Mucosa of rectum (tissue), 2 donors: ENCODE measurements around the gene CAPZA1.

Source experiments
- H3K27ac ChIP-seq, 2 donors: one replicate each; pipeline ENCODE4 v1.7.0; 2013; ENCODE audit warnings: inconsistent platforms in 2 of 2, low read depth in 2 of 2, low read length in 2 of 2
- H3K27me3 ChIP-seq, 2 donors: one replicate each; pipeline ENCODE4 v1.7.0; 2013; ENCODE audit warnings: low read length in 2 of 2; ENCODE audit not compliant: control insufficient read depth in 2 of 2, insufficient read depth in 2 of 2
- H3K36me3 ChIP-seq, 2 donors: one replicate each; pipeline ENCODE4 v1.7.0; 2013; ENCODE audit warnings: low read length in 2 of 2; ENCODE audit not compliant: control insufficient read depth in 2 of 2, insufficient read depth in 2 of 2
- H3K4me1 ChIP-seq, 2 donors: one replicate each; pipeline ENCODE4 v1.7.0; 2013; ENCODE audit warnings: low read length in 2 of 2, mild to moderate bottlenecking in 1 of 2; ENCODE audit not compliant: control insufficient read depth in 2 of 2, insufficient read depth in 2 of 2
- H3K4me3 ChIP-seq, 2 donors: one replicate each; pipeline ENCODE4 v1.7.0; 2013; ENCODE audit warnings: low read length in 2 of 2
- H3K9ac ChIP-seq, 2 donors: one replicate each; pipeline ENCODE4 v1.7.0; 2013; ENCODE audit warnings: low read length in 2 of 2, low read depth in 1 of 2, mild to moderate bottlenecking in 1 of 2
- H3K9me3 ChIP-seq, 2 donors: one replicate each; pipeline ENCODE4 v1.7.0; 2013; ENCODE audit warnings: low read length in 2 of 2; ENCODE audit not compliant: control insufficient read depth in 2 of 2
- donor health status: healthy.
- donor health status: Normal muscosa, but diverticular disease.

CAPZA1 gene

DNA sequence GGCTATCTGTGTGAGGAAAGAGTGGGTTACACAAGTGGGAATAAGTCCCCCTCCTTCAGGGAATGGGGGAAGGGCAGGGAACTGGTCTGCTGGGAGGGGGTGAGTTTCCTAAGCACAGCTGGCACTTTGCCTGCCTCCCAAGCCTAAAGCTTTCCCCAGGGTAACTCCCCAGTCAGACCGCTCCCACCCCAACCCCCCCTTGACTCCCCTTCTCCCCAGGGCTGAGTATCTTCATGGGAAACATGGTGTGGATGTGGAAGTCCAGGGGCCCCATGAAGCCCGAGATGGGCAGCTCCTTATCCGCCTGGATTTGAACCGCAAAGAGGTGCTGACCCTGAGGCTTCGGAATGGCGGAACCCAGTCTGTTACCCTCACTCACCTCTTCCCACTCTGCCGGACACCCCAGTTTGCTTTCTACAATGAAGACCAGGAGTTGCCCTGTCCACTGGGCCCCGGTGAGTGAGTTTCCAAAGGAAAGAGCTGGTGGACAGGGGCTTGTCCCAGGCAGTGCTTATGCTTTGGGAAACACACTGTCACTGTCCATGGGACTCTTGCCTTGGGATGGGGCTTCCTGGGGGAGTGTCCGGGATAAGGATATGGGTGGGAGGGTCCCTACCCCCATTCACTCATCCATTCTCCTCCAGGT, 69.7 kb downstream of the CAPZA1 start:
- Histone ChIP-seq H3K4me3 (no peak overlapping the region), H3K27me3 (no peaks in the 10 kb centered on the region), H3K9ac (no peak overlapping the region), H3K36me3 (peaks cover 34 to 43% of the 10 kb centered on the region in 2 donors), H3K27ac (no peak overlapping the region), H3K4me1 (peaks cover 0 to 3% of the 10 kb centered on the region in 2 donors), H3K9me3 (no peaks in the 10 kb centered on the region)

DNA sequence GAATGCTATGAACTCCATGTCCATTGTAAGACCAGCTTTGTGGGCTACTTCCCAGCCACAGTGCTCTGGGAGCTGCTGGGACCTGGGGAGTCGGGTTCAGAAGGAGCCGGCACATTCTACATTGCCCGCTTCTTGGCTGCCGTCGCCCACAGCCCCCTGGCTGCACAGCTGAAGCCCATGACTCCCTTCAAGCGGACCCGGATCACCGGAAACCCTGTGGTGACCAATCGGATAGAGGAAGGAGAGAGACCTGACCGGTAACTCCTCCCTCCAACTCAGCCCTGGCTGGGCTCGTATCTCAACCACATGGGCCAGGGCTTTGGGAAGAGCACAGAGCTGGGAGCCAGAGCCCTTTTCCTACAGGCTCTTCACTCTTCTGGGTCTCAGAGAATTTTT, 70.2 kb downstream of the CAPZA1 start:
- Histone ChIP-seq H3K36me3 (peaks cover 38 to 48% of the 10 kb centered on the region in 2 donors), H3K4me3 (no peak overlapping the region), H3K9ac (no peak overlapping the region), H3K27me3 (no peaks in the 10 kb centered on the region), H3K4me1 (peaks cover 0 to 3% of the 10 kb centered on the region in 2 donors), H3K27ac (no peak overlapping the region), H3K9me3 (no peaks in the 10 kb centered on the region)

DNA sequence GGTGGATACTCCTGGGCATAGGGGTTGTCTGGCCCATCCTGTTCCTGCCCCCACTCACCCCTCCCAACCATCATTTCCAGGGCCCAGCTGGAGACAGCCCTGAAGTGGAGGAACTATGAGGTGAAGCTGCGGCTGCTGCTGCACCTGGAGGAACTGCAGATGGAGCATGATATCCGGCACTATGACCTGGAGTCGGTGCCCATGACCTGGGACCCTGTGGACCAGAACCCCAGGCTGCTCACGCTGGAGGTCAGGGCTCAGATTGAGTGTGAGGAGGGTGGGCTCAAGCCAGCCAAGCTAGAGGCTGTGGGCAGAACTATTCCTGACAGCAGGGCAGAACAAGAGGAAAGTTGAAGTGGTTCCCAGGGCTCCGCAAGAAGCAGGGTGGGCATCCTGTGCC, 73.0 kb downstream of the CAPZA1 start:
- no peaks in the 10 kb centered on the region for H3K27me3 ChIP-seq
- no peaks in the 10 kb centered on the region for H3K9me3 ChIP-seq
- H3K4me3 ChIP-seq: no peak overlapping the region
- H3K27ac ChIP-seq: no peak overlapping the region
- no peak overlapping the region for H3K9ac ChIP-seq
- H3K36me3 ChIP-seq: peaks cover 53 to 62% of the 10 kb centered on the region in 2 donors
- H3K4me1 ChIP-seq: peaks cover 0 to 3% of the 10 kb centered on the region in 2 donors

DNA sequence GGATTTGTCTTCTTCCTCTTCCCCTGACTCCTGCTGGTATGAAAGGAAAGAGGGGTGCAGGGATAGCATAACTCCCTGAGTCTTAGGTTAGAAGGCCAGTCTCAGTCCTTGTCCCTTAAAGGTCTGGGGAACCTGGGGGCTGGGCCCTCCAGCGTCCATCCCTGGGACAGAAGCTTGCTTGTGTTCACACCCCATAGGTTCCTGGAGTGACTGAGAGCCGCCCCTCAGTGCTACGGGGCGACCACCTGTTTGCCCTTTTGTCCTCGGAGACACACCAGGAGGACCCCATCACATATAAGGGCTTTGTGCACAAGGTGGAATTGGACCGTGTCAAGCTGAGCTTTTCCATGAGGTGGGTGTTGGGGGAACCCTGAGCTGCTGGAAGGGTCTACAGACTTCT, 74.2 kb downstream of the CAPZA1 start:
- H3K27ac ChIP-seq: no peak overlapping the region
- no peak overlapping the region for H3K9ac ChIP-seq
- peaks cover 8 to 9% of the 10 kb centered on the region in 2 donors for H3K4me1 ChIP-seq
- peaks cover 56 to 59% of the 10 kb centered on the region in 2 donors for H3K36me3 ChIP-seq
- H3K4me3 ChIP-seq: no peak overlapping the region
- H3K9me3 ChIP-seq: no peaks in the 10 kb centered on the region
- no peaks in the 10 kb centered on the region for H3K27me3 ChIP-seq

DNA sequence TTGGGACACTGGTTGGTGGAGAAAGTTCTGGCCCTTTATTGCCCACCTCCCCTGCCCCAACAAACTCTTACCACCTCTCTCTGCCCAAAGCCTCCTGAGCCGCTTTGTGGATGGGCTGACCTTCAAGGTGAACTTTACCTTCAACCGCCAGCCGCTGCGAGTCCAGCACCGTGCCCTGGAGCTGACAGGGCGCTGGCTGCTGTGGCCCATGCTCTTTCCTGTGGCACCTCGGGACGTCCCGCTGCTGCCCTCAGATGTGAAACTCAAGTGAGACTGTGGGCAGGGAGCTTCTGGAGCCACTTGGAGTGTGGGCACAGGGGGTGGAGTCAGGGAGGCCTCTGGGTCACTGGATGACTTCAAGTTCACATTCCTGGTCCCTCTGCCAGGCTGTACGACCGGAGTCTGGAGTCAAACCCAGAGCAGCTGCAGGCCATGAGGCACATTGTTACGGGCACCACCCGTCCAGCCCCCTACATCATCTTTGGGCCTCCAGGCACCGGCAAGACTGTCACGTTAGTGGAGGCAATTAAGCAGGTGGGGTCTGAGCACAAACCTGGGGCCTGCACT, 74.8 kb downstream of the CAPZA1 start:
- Histone ChIP-seq H3K27me3 (no peaks in the 10 kb centered on the region), H3K36me3 (peaks cover 57 to 58% of the 10 kb centered on the region in 2 donors), H3K4me3 (no peak overlapping the region), H3K9ac (no peak overlapping the region), H3K9me3 (no peaks in the 10 kb centered on the region), H3K27ac (no peak overlapping the region), H3K4me1 (peaks cover 12 to 14% of the 10 kb centered on the region in 2 donors)

DNA sequence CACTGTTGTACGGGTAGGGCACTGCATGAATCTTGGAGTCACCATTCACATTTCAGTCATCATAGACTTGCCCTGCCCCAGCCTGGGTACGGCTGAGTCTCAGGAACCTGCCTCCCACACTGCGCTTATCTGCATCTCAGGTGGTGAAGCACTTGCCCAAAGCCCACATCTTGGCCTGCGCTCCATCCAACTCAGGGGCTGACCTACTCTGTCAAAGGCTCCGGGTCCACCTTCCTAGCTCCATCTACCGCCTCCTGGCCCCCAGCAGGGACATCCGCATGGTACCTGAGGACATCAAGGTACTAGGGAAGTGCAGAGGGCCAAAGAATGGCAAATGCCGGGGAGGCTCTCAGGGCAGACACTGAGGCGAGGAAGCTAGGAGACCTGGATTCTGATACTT, 75.6 kb downstream of the CAPZA1 start:
- Histone ChIP-seq H3K9me3 (no peaks in the 10 kb centered on the region), H3K9ac (no peak overlapping the region), H3K27ac (no peak overlapping the region), H3K27me3 (no peaks in the 10 kb centered on the region), H3K36me3 (peaks cover 54 to 58% of the 10 kb centered on the region in 2 donors), H3K4me1 (peaks cover 20 to 23% of the 10 kb centered on the region in 2 donors), H3K4me3 (no peak overlapping the region)

DNA sequence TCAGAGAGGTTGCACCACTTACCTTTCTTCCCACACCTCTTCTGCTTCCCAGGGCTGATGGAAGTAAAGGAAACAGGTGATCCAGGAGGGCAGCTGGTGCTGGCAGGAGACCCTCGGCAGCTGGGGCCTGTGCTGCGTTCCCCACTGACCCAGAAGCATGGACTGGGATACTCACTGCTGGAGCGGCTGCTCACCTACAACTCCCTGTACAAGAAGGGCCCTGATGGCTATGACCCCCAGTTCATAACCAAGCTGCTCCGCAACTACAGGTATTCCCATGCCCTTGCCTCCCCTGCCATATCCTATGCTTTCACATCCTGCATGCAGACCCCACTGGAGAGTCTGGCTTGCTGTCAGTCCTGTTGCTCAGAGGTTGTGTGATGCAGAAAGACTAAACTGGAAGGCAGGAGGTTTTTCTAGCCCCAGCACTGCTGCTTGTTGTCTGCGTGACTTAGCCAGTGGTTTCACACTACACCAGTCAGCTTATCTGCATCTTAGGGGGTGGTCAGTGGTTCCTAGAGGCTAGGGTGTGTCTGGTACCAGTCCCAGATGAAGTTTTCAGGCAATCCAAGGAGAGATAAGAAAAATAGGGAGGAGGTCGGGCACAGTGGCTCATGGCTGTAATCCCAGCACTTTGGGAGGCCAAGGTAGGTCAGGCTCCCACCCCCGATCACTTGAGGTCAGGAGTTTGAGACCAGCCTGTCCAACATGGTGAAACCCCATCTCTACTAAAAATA, 77.1 kb downstream of the CAPZA1 start:
- Histone ChIP-seq H3K9me3 (no peaks in the 10 kb centered on the region), H3K4me3 (no peak overlapping the region), H3K36me3 (peaks cover 53 to 61% of the 10 kb centered on the region in 2 donors), H3K27me3 (no peaks in the 10 kb centered on the region), H3K9ac (no peak overlapping the region), H3K27ac (no peak overlapping the region), H3K4me1 (peaks cover 35 to 37% of the 10 kb centered on the region in 2 donors)

DNA sequence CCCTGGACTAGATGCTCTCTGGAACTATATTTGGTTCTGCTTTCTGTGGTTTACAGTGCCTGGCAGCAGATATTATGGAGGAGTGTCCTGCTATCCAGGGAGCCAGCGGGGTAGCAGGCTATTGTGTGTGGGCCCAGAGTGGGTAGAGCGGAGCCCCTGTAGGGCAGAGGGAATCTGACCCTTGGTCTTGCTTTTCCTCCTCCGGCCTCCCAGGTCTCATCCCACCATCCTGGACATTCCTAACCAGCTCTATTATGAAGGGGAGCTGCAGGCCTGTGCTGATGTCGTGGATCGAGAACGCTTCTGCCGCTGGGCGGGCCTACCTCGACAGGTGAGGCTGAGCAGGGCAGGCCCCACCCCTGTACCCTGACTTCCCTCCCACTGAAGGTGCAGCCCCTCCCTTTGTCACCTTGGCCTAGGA, 78.2 kb downstream of the CAPZA1 start:
- H3K27ac ChIP-seq: peak overlapping the region; percentile 77 to 88
- H3K4me3 ChIP-seq: no peak overlapping the region
- peaks cover 53 to 64% of the 10 kb centered on the region in 2 donors for H3K36me3 ChIP-seq
- no peaks in the 10 kb centered on the region for H3K27me3 ChIP-seq
- H3K4me1 ChIP-seq: peaks cover 41 to 44% of the 10 kb centered on the region in 2 donors
- H3K9ac ChIP-seq: peak overlapping the region in 1 of 2 donors; percentile 28
- no peaks in the 10 kb centered on the region for H3K9me3 ChIP-seq

DNA sequence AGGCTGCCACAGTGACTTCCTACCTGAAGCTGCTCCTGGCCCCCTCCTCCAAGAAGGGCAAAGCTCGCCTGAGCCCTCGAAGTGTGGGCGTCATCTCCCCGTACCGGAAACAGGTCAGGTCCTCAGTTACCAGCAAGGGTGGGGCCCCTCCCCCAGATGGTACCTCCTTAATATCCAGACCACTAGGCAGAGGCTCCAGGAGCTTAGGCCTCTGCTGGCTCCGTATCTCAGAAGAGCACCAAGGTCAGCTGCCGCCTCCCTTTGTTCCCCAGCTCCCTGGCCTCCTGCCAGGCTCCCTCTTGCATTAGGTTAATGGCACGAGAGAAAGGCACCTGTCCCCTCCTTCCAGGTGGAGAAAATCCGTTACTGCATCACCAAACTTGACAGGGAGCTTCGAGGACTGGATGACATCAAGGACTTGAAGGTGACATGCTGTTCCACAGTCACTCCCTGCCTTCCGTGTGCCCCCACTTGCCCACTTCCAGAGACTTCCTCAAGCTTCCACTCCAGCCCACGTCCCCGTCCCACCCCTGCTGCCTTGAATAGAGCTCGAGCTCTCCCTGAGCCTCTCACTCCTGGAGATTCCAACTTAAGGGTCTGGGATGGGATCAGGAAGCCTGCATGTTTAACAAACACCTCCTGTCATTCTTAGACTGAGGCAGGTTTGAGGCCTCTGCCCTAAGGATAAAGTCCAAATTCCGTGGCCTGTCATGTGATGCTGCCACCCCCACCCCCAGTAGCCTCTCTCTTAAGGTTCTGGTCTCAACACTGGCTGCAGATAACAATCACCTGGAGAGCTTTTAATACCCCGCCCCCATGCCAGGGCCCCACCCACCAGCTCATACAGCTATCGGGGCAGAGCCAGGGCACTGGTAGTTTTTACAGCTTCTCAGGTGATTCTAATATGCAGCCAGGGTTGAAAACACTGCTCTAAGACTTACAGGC, 79.0 kb downstream of the CAPZA1 start:
- H3K9ac ChIP-seq: peak overlapping the region in 1 of 2 donors; percentile 70
- peaks cover 47 to 48% of the 10 kb centered on the region in 2 donors for H3K4me1 ChIP-seq
- H3K4me3 ChIP-seq: no peak overlapping the region
- H3K27ac ChIP-seq: peak overlapping the region; percentile 82 to 88
- H3K36me3 ChIP-seq: peaks cover 53 to 67% of the 10 kb centered on the region in 2 donors
- H3K27me3 ChIP-seq: no peaks in the 10 kb centered on the region
- no peaks in the 10 kb centered on the region for H3K9me3 ChIP-seq
